ENCODE measurements around the gene SENP5.

- TF ChIP-seq CTCF (IDR thresholded peaks at IDR 0.05) (no peak), POLR2A (IDR thresholded peaks at IDR 0.05) (no peak), POLR2AphosphoS5 (IDR thresholded peaks at IDR 0.05) (no peak)
Observed at GRCh38 chr3:196966526-196967401, 99.0 kb downstream of the SENP5 start.
